Measurements from ENCODE around the gene HOXA13.

GRCh38 chr7:27172823-27173510 lies 26.9 kb downstream of the HOXA13 start:
- TF ChIP-seq CTCF (IDR thresholded peaks at IDR 0.05), result no peak
- TF ChIP-seq POLR2A (IDR thresholded peaks at IDR 0.05), result no peak
- TF ChIP-seq POLR2AphosphoS5 (IDR thresholded peaks at IDR 0.05), result no peak
